Amygdala (tissue), 56 donors: ENCODE results near the gene PTGIR.

Experiments used
- DNase-seq, 56 donors: peaks; one replicate each; lab custom pipeline; 2025; lab: John Stamatoyannopoulos, UW

The PTGIR gene

GRCh38 chr19:46624958-46625661, at the start of gene PTGIR:
Gene PTGIR (minus strand): TSS chr19:46625089. CDS start chr19:46624225, 864 bp downstream.
- no peak for DNase-seq

DNA sequence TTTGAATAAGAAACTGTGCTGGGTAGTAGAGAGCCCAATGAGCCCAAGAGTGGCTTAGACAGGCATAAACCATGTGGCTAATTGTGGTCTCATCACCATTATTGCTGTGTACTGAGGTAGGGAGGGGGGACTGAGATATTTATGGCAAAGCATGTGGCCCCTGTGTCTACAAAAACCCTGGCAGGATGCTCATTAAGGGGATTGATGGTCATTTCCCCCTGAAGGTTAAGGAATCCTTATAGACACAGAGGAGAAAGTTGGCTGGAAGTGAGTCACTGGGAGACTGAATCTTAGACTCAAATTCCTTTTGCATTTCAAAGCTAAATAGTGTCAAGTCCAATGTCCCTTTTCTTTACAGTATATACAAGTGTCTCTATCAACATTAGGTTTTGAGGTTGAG, 45.9 kb upstream of the PTGIR start:
- DNase-seq: no peak

- no peak for DNase-seq
These were observed 43.8 kb upstream of the PTGIR start for GRCh38 chr19:46668662-46669061.

DNA sequence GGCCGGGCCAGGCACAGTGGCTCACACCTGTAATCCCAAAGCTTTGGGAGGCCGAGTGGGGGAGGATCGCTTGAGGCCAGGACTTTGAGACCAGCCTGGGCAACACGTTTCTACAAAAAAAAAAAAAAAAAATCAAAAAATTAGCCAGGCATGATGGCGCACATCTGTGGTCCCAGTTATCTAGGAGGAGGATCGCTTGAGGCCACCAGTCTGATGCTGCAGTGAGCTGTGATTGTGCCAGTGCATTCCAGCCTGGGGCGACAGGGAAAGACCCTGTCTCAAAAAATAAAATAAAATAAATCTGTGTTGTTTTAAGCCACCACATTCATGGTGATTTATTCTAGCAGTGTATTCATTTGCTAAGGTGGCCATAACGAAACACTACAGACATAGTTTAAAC, 40.2 kb upstream of the PTGIR start:
- DNase-seq: no peak

- DNase-seq: peak in 55 of 56 donors; percentile 26 to 96 (median 84)
These were observed 37.1 kb upstream of the PTGIR start for GRCh38 chr19:46661735-46662592.

DNA sequence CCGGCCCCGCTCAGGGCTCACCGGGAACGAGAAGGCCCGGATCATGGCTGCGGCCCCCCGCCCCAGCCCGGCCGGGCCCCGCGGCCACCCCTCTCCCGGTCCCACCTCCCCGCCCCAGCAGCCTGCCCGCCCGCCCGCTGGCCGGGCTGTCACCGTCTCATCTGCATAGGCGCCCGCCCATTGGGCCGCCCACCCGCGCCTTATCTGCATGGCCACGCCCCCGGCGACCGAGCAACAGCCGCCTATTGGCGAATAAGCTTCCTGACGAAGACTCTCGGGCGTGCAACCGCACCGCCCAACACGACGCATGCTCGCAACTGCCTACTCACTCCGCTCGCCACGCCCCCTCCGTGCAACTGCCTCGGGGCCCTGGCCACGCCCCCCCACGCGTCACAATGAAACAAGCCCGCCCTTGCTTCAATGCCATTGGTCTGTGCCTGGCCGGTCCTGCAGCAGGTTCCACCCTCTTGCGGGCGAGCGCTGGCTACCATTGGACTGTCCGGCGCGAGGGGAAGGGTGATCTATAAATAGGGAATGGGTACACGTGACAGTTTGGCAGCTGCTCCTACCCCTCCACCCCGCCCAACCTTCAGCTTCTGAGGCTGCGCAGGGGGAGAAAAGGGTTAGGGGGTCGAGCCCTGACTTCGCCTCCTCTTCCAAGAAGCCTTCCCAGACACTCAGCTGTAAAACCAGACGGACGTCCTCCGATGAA, 36.3 kb upstream of the PTGIR start, which contains the start of gene DACT3:
DACT3 (minus strand) TSS at position 163 of the 712 bp plus-strand sequence; CDS start at position 45, 118 bp downstream.
- peak; percentile 93 to 100 (median 100) for DNase-seq

DNA sequence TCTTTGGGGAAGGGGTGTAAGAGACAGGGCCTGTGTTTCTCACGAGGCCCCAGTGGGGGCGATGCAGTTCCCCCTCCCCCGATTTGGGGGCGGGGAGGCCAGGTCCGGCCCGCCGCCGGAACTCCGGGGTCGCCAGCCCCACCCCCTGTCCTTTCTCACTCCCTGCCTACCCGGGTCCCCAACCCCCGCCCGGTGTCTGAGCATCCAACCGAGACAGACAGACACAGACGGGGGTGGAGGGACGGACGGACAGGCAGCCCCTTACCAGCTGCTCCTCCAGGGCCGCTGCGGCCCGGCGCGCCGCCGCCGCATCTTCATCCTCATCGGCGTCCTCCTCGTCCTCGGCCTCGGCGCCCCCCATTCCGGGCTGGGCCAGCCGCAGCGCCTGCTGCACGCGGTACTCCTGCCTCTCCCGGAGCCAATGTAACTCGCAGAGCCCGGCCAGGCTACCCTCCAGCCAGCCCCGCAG, 35.7 kb upstream of the PTGIR start:
- DNase-seq: peak in 21 of 56 donors; percentile 37 to 70 (median 52)

GRCh38 chr19:46660008-46660517, 35.2 kb upstream of the PTGIR start:
- DNase-seq: peak in 36 of 56 donors; percentile 15 to 60 (median 40)

- DNase-seq: peak in 38 of 56 donors; percentile 14 to 70 (median 42)
These were observed 34.5 kb upstream of the PTGIR start for GRCh38 chr19:46659151-46660007.

- peak in 1 of 56 donors; percentile 30 for DNase-seq
These were observed 31.7 kb upstream of the PTGIR start for GRCh38 chr19:46656541-46656940.

DNA sequence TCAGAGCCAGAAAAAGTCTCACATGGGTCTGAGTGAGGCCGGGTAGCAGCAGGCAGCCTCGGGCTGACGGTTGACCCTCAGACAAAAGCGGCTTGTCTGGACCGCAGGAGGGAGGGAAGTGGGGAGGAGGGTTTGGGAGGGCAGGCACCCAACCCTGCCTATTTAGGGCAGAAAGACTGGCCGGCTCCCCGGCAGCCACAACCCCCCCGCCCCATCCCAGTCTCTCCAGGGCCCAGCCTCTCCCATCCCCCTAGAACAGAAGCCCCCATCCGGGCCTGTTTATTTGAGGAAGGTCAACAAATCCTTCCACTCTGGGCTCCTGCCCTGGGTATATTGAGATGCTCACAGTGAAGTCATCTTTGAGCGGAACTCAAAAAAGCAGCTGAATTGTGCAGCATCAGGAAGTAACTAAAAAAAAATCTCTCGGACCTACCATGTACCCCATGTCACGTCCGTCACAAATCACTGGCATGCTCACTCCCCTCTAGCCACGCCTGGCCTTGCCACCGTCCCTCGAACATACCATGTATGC, 29.8 kb upstream of the PTGIR start:
- DNase-seq: peak in 52 of 56 donors; percentile 32 to 87 (median 70)

GRCh38 chr19:46650445-46650844, 25.6 kb upstream of the PTGIR start:
- DNase-seq: no peak

GRCh38 chr19:46648961-46649960, 24.4 kb upstream of the PTGIR start:
- no peak for DNase-seq

- no peak for DNase-seq
These were observed 23.4 kb upstream of the PTGIR start for GRCh38 chr19:46648060-46648960.

GRCh38 chr19:46646402-46646801, 21.5 kb upstream of the PTGIR start:
- DNase-seq: no peak

DNA sequence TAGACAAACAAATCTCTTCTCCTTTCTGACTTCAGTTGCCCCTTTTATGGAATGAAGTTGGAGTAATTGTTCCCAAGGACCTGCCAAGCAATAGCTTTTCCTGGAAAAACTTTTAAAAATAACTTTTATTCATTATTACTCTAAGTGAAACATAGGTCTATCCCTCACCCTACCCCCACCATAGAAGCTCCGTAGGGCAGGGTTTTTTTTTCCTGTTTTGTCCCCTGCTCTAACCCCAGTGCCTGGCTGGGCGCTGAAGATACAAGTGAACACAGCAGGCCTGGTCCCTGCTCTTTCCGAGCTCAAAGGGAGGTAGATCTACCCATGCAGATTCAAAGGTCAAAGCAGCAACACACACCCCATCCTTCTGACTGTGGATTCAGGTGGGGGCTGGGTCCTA, 19.8 kb upstream of the PTGIR start:
- no peak for DNase-seq

DNA sequence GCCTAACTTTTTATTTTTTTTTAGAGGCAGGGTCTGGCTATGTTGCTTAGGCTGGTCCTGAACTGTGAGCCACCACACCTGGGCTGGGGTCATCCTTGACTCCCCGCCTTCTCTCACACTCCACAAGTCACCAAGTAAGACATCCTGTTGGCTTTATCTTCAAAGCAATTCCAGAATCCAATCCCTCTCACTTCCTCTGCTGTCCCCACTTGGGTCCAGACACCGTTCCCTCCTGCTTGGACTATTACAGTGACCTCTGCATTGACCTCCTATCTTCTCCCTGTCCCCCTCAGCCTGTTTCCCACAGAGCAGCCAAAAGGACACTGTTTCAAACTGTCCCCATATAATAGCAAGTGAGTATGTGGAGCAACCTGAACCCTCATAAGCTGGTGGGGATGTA, 15.8 kb upstream of the PTGIR start:
- no peak for DNase-seq
